ENCODE data around the gene ZCCHC14. TPM values are rescaled to one million over a fixed set of nuclear protein-coding genes. Genes with fewer than 3 reads are reported as not detected.

Gene ZCCHC14
- total RNA-seq, 2 donors from 2014 or later: 21.7 to 28.8 TPM

GRCh38 chr16:87421003-87421912 lies 71.6 kb downstream of the ZCCHC14 start:
- intact Hi-C loops (cut with DNase I): loop anchor here in 1 of 2 donors (5.0 kb wide), 1 partner anchor 216 kb away; no protein-coding TSS in a partner anchor

GRCh38 chr16:87420026-87421002 lies 72.5 kb downstream of the ZCCHC14 start:
- intact Hi-C loops (cut with DNase I): loop anchor here in 1 of 2 donors (5.0 kb wide), 1 partner anchor 217 kb away; no protein-coding TSS in a partner anchor
- DNase-seq (ENCODE audit: low spot score): peak; percentile 59

More at GRCh38 chr16:87421003-87421912, 71.6 kb downstream of the ZCCHC14 start:
- DNase-seq (ENCODE audit: low spot score): peak; percentile 61

GRCh38 chr16:87418644-87419043 lies 74.2 kb downstream of the ZCCHC14 start:
- intact Hi-C loops (cut with DNase I): loop anchor here (5.0 kb wide), 2 partner anchors 124 to 219 kb away; no protein-coding TSS in a partner anchor
- no peak for DNase-seq (ENCODE audit: low spot score)

- DNase-seq (ENCODE audit: low spot score): peak; percentile 60
- intact Hi-C loops (cut with DNase I): loop anchor here (5.0 kb wide), 2 partner anchors 124 to 219 kb away; no protein-coding TSS in a partner anchor
These were observed 74.6 kb downstream of the ZCCHC14 start for GRCh38 chr16:87418216-87418615.

GRCh38 chr16:87417528-87417910 lies 75.3 kb downstream of the ZCCHC14 start:
- intact Hi-C loops (cut with DNase I): loop anchor here (5.0 kb wide), 2 partner anchors 125 to 220 kb away; no protein-coding TSS in a partner anchor
- DNase-seq (ENCODE audit: low spot score): peak; percentile 58

GRCh38 chr16:87416826-87417527 lies 75.8 kb downstream of the ZCCHC14 start:
- intact Hi-C loops (cut with DNase I): loop anchor here (5.0 kb wide), 2 partner anchors 125 to 220 kb away; no protein-coding TSS in a partner anchor
- peak; percentile 82 for DNase-seq (ENCODE audit: low spot score)

GRCh38 chr16:87415441-87415840 lies 77.4 kb downstream of the ZCCHC14 start:
- DNase-seq (ENCODE audit: low spot score): peak; percentile 68

GRCh38 chr16:87414251-87414680 lies 78.6 kb downstream of the ZCCHC14 start:
- peak; percentile 67 for DNase-seq (ENCODE audit: low spot score)
- intact Hi-C loops (cut with DNase I): no loop called here

More at GRCh38 chr16:87415441-87415840, 77.4 kb downstream of the ZCCHC14 start:
- intact Hi-C loops (cut with DNase I): loop anchor here (5.0 kb wide), 2 partner anchors 127 to 222 kb away; no protein-coding TSS in a partner anchor

- intact Hi-C loops (cut with DNase I): no loop called here
- DNase-seq (ENCODE audit: low spot score): peak; percentile 72
These were observed 79.8 kb downstream of the ZCCHC14 start for GRCh38 chr16:87412996-87413421.

- peak; percentile 67 for DNase-seq (ENCODE audit: low spot score)
- intact Hi-C loops (cut with DNase I): no loop called here
These were observed 80.3 kb downstream of the ZCCHC14 start for GRCh38 chr16:87412371-87412995.

- DNase-seq (ENCODE audit: low spot score): peak; percentile 76
- intact Hi-C loops (cut with DNase I): no loop called here
These were observed 81.2 kb downstream of the ZCCHC14 start for GRCh38 chr16:87411375-87412271.

GRCh38 chr16:87410968-87411367 lies 81.9 kb downstream of the ZCCHC14 start:
- peak; percentile 66 for DNase-seq (ENCODE audit: low spot score)
- intact Hi-C loops (cut with DNase I): no loop called here

- DNase-seq (ENCODE audit: low spot score): peak; percentile 66
- intact Hi-C loops (cut with DNase I): no loop called here
These were observed 82.3 kb downstream of the ZCCHC14 start for GRCh38 chr16:87410530-87410929.

- intact Hi-C loops (cut with DNase I): no loop called here
- DNase-seq (ENCODE audit: low spot score): peak; percentile 65
These were observed 83.0 kb downstream of the ZCCHC14 start for GRCh38 chr16:87409781-87410180.

GRCh38 chr16:87409153-87409552 lies 83.7 kb downstream of the ZCCHC14 start:
- intact Hi-C loops (cut with DNase I): no loop called here
- peak; percentile 58 for DNase-seq (ENCODE audit: low spot score)

- intact Hi-C loops (cut with DNase I): no loop called here
- DNase-seq (ENCODE audit: low spot score): peak; percentile 89
These were observed 85.2 kb downstream of the ZCCHC14 start for GRCh38 chr16:87407511-87408112.
